ENCODE measurements around the gene MYO7A.

GRCh38 chr11:77111946-77112345, 16.1 kb upstream of the MYO7A start:
- TF ChIP-seq CTCF (conservative IDR thresholded peaks at IDR 0.05; ENCODE audit: low read depth, low read length) (no peak), FOS (IDR thresholded peaks at IDR 0.05; ENCODE audit: low read depth, low read length) (no peak)
